Measurements from ENCODE around the gene RABGAP1L. TPM values are rescaled to one million over a fixed set of nuclear protein-coding genes. Genes with fewer than 3 reads are reported as not detected.

The RABGAP1L gene
- total and polyA plus RNA-seq, 2 of the 4 experiments (the other 2 are of a cell fraction): 7.9 to 26.7 TPM

DNA sequence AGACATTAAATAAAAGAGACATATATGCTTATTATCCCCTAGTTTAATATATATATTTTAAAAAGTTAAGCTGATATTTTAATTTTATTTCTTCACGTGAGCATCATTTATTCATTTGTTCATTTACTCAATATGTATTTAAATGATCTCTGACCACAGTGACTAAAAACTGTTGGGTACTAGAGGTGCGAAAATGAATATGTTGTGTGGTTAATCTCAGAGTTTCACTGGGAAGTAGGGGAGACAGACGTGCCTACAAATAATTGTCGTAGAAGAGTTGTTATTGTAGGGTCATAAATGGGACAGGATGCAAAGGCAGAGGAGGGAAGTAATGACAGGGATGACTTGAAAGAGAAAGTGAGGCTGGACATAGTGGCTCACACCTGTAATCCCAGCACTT is 627.4 kb downstream of the RABGAP1L start:
- in situ Hi-C loops (cut with MboI; ENCODE audit: low sequenced_read_pairs) (no loop called here), dilution Hi-C loops (cut with HindIII; ENCODE audit: low sequenced_read_pairs, unreplicated experiment) (no loop called here), intact Hi-C loops (cut with micrococcal nuclease) (no loop called here)
- H3K9ac ChIP-seq (ENCODE audit: low read depth, low read length): no peak overlapping the region
- no peak overlapping the region for H3K4ac ChIP-seq (ENCODE audit: low read depth, low read length)
- no peaks in the 10 kb centered on the region for H3K79me1 ChIP-seq (ENCODE audit: low read depth in 1 of 2, low read length in 2 of 2)
- H3K4me3 ChIP-seq (ENCODE audit: insufficient read depth, low read depth, low read length): no peak overlapping the region
- H3K18ac ChIP-seq (ENCODE audit: low read depth, low read length): no peak overlapping the region
- ChIA-PET POLR2A (ENCODE audit: unreplicated experiment) (no interaction called here), CTCF (no interaction called here)
- no peak overlapping the region for H3K27ac ChIP-seq (ENCODE audit: insufficient read depth, low read length)
- H3K36me3 ChIP-seq (ENCODE audit: control insufficient read depth, insufficient read depth, low read length): no peaks in the 10 kb centered on the region
- no peak overlapping the region for H2AK5ac ChIP-seq (ENCODE audit: low read depth, low read length)
- H2AK9ac ChIP-seq (replicated peaks; ENCODE audit: low read depth, low read length, poor library complexity): no peak overlapping the region
- H2BK15ac ChIP-seq (ENCODE audit: low read depth, low read length): no peak overlapping the region
- no peak overlapping the region for H4K8ac ChIP-seq (ENCODE audit: low read depth in 2 of 2, low read length in 2 of 2)
- no peaks in the 10 kb centered on the region for H4K20me1 ChIP-seq (ENCODE audit: insufficient read depth, low read length)
- BruUV-seq (replicated peaks): no TSS peak
- ATAC-seq (ENCODE audit: low read depth): no peak
- H2BK5ac ChIP-seq (ENCODE audit: low read depth, low read length, poor library complexity, severe bottlenecking): no peak overlapping the region
- peaks cover 3% of the 10 kb centered on the region; the same call in 1 of the 2 replicates for H3K9me1 ChIP-seq (ENCODE audit: insufficient read depth, low read length)
- H3K56ac ChIP-seq (ENCODE audit: extremely low read depth, insufficient read depth, low read length): no peak overlapping the region
- no peaks in the 10 kb centered on the region for H3K4me1 ChIP-seq (ENCODE audit: control insufficient read depth, insufficient read depth, low read length)
- no peak overlapping the region for H4K5ac ChIP-seq (ENCODE audit: low read depth, low read length)
- peaks cover 3% of the 10 kb centered on the region; the same call in 1 of the 2 replicates for H3K27me3 ChIP-seq (ENCODE audit: control insufficient read depth, insufficient read depth, low read length)
- H3K4me2 ChIP-seq (ENCODE audit: low read depth, low read length): no peak overlapping the region
- H4K91ac ChIP-seq (ENCODE audit: insufficient read depth, low read depth, low read length): no peak overlapping the region
- no peak overlapping the region for H2AFZ ChIP-seq (replicated peaks; ENCODE audit: low read length, poor library complexity)
- 100% methylated on average over 2 of the region's 4 CpGs; no CpG with 5 or more reads in 1 of the 2 experiments for WGBS, 2 experiments (ENCODE audit: extremely low coverage in 2 of 2, insufficient read length in 1 of 2)
- DNase-seq: no peak
- no peaks in the 10 kb centered on the region for H3K9me3 ChIP-seq (ENCODE audit: control insufficient read depth, insufficient read depth, low read length)
- no peak overlapping the region for H3K23ac ChIP-seq (ENCODE audit: low read depth, low read length)
- no peak overlapping the region for H2BK120ac ChIP-seq (ENCODE audit: low read depth, low read length)
- no peak overlapping the region for H3K14ac ChIP-seq (replicated peaks; ENCODE audit: low read depth, low read length)
- no peak overlapping the region for H2BK20ac ChIP-seq (ENCODE audit: low read depth, low read length)
- TF ChIP-seq USF2 (IDR thresholded peaks at IDR 0.05; ENCODE audit: low read depth, low read length) (no peak), MAZ (IDR thresholded peaks at IDR 0.05; ENCODE audit: borderline replicate concordance, low read depth, low read length) (no peak), ELK1 (IDR thresholded peaks at IDR 0.05; ENCODE audit: borderline replicate concordance, low read depth, low read length) (no peak), MAFK (IDR thresholded peaks at IDR 0.05; ENCODE audit: low read depth, low read length) (no peak), RFX5 (IDR thresholded peaks at IDR 0.05; ENCODE audit: low read depth, low read length) (no peak), BHLHE40 (IDR thresholded peaks at IDR 0.05; ENCODE audit: low read depth, low read length) (no peak), SMC3 (IDR thresholded peaks at IDR 0.05; ENCODE audit: low read depth, low read length) (no peak), RAD21 (IDR thresholded peaks at IDR 0.05; ENCODE audit: low read length) (no peak), FOS (IDR thresholded peaks at IDR 0.05; ENCODE audit: low read depth, low read length) (no peak), CHD1 (IDR thresholded peaks at IDR 0.05; ENCODE audit: low read depth, low read length) (no peak), CTCF (conservative IDR thresholded peaks at IDR 0.05; ENCODE audit: low read depth, low read length) (no peak), RCOR1 (IDR thresholded peaks at IDR 0.05; ENCODE audit: insufficient replicate concordance, low read length) (no peak), POLR2A (IDR thresholded peaks at IDR 0.05; ENCODE audit: low read depth, low read length) (no peak), MXI1 (IDR thresholded peaks at IDR 0.05; ENCODE audit: borderline replicate concordance, low read depth, low read length) (no peak), CEBPB (IDR thresholded peaks at IDR 0.05; ENCODE audit: low read depth, low read length) (no peak), NFE2L2 (IDR thresholded peaks at IDR 0.05; ENCODE audit: low read depth, low read length) (no peak)
